ENCODE measurements around the gene LVRN.

LVRN gene

DNA sequence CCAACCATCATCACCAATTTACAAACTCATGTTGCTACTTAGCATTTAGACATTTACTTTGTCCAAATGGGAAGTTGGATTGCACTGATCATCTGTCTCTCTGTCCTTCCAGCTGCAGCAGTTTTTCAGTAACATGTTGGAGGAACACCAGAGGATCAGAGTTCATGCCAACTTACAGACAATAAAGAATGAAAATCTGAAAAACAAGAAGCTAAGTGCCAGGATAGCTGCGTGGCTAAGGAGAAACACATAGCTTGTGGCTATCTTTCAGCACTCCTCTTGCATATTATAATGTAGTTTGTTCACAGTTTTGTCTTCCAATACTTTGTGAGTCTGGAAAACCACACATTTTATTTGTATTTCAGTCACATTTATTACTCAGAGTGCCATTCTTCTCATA lies 63.6 kb downstream of the LVRN start:
- DNase-seq (ENCODE audit: low spot score) = no peak

DNA sequence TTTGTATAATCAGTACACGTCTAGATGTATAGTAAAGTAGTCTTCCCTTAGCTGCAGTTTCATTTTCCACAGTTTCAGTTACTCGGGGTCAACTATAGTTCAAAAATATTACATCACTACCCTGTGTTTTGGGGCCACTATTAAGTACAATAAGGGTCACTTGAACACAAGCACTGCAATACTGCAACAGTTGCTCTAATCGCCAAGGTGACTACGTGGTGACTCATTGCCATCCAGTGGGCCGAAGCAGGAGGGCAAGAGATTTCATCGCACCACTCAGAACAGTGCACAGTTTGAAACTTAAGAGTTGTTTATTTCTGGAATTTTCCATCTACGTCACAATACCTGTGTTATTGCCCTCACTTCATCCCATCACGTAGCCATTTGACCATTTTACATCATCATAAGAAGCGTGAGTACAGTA lies 69.8 kb downstream of the LVRN start, which contains the start of gene ARL14EPL:
ARL14EPL (plus strand) TSS at position 379 of the 424 bp plus-strand sequence. CDS start 18,994 bp downstream, outside the sequence.
- peak; percentile 21 for DNase-seq (ENCODE audit: low spot score)

DNA sequence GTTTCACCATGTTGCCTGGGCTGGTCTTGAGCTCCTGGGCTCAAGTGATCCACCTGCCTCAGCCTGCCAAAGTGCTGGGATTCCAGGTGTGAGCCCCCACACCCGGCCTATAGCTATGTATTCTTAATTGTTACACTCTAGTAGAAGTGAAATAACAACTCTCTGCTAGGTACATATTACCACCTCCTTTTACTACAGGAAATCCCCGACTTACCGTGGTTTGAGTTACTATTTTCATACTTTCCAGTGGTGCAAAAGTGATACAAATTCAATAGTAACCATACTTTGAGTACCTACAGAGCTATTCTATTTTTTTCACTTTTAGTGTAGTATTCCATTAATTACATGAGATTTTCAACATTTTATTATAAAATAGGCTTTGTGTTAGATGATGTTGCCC lies 70.7 kb downstream of the LVRN start:
- no peak for DNase-seq (ENCODE audit: low spot score)

DNA sequence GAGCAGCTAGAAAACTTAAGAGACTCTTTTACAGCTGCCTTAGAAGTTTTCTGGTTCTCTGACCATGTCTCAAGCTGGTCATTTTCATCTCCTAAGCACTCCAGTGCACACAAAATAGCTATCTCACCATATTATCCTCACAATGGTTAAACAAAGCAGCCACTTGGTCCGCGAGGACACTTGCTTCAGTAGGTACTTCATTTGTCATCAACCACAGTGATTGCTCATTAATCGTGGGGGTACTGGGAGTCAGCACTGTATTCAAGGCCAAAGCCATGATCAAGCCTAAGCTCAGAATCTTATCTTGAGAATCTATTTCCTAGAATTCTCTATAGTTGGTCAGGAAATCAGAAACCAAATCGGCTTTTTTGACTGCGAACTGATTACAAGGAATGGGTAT lies 72.8 kb downstream of the LVRN start:
- no peak for DNase-seq (ENCODE audit: low spot score)

DNA sequence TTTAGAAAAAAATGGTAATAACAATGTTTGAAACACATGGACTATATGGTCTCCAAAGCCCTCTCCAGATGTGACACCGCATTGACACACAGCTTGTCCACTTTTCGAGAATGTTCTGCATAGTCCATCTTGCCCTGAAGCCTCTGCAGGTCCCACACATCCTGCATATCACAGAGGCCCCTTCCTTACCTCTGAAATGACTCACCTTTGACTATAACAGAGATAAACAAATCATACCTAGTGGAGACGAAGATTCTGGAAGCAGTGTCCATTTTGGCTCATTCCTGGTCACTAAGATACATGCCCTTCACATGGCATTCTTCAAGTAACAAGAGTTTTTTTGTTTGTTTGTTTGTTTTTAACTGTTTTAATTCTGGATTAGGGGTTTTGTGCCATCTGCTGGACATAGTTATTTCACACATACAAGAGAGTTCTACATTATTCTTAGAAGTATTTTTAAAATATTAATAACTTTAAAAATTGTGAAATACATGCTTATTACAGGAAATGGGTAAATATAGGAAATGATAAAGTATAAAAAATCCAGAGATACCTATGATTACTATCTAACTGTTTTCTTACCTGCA lies 75.1 kb downstream of the LVRN start:
- DNase-seq (ENCODE audit: low spot score) = no peak

DNA sequence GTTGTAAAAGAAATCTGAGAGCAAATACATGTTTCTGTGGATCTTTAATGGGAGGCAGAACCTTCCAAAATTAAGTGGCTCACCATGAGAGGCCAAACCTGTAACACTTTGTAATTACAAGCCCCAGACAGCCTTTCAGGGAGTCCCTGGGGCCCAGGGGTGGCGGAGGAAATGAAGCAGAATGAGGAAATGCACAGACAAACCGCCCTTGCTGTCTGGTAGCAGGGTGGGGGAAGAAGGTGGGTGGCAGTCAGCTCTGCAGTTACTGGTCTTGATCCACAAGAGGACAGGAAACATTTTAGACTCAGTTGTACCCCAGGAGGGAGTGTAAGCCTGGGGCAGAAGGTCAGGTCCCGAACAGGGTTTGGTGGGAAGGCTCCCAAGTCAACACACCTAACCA lies 76.5 kb downstream of the LVRN start:
- peak; percentile 57 for DNase-seq (ENCODE audit: low spot score)

DNA sequence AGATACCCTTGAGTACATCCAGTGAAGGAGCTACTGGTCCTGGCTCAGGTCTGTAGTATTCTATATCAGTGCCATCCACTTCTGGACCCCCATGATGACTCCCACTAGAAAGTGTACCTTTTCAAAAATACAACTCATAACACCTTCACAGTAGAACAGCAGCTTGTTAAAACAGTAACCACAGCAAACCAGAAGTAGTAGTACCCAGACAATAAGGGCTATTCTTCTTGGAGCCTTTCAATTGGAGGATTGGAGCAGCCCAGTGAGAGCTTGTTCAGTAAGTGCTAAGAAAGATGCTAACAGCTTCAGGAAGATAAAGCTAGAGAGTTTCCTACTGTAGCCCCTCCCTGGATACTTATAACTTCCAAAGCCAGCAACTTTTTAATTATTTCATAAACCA lies 80.1 kb downstream of the LVRN start:
- DNase-seq (ENCODE audit: low spot score) = no peak

DNA sequence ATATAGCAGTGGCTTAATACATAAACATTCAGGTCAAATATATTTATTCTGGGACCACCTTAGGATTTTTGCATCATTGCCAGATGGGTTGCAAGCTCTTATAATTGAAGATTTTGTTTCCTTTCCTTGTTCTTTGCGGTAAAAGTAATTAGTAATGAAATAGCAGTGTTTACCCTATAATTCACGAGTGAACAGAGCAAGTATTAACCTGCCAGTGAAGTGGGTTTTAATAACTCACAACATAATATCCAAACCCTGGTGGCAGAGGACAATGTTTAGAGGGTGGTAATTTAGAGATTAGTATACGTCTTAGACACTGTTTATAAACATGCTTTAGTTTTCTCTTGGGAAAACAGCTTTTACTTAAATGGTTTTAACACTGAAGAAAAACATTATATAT lies 81.8 kb downstream of the LVRN start:
- no peak for DNase-seq (ENCODE audit: low spot score)

DNA sequence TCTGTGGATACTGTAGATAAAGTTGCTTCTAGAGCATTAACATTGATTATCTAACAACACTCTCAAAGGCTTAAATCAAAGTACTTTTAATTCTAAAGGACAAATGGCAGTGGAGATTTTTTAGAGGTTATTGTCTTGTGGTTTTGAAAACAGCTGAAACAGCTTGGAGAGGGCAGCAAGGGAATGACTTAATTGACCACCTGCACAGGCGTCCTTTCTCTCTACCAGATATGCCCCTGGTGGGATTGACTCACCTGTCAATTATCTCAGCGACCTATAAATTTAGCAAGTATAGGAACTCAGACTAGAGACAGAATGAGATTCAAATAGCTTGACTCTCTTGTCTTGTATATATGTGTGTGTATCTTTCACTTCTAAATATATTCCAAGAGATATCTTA lies 83.5 kb downstream of the LVRN start:
- DNase-seq (ENCODE audit: low spot score) = no peak

DNA sequence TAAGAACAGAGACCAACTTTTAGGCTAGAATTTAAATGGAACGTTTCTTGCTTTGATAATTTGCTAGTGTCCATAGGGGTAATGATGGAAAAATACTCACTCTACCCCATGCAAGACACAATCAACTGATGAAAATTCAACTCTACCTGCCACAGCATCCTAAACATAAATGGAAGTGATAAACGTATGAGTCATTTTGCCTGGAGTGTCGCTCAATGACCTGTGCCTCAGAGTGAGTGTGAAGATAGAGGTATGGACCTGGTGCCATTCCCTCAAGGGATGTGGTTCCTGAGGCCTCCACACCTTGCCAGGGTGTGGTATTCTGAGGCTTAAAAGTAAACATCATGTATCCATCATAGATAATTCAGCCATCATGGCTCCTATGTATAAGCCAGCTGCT lies 84.0 kb downstream of the LVRN start:
- no peak for DNase-seq (ENCODE audit: low spot score)

DNA sequence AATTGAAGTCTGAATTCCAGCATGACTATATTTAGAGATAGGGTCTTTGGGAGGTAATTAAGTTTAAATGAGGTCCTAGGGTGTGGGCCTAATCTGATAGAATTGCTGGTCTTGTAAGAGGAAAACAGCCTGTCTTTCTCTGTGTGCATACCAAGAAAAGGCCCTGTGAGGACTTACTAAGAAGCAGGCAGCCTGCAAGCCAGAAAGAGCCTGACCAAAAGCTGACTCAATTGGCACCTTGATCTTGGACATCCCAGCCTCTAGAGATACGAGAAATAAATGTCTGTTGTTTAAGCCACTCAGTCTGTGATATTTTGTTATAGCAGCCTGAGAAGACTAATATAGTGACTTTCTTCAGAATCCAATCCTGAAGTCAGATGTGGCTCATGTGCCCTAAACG lies 84.5 kb downstream of the LVRN start:
- DNase-seq (ENCODE audit: low spot score) = no peak

DNA sequence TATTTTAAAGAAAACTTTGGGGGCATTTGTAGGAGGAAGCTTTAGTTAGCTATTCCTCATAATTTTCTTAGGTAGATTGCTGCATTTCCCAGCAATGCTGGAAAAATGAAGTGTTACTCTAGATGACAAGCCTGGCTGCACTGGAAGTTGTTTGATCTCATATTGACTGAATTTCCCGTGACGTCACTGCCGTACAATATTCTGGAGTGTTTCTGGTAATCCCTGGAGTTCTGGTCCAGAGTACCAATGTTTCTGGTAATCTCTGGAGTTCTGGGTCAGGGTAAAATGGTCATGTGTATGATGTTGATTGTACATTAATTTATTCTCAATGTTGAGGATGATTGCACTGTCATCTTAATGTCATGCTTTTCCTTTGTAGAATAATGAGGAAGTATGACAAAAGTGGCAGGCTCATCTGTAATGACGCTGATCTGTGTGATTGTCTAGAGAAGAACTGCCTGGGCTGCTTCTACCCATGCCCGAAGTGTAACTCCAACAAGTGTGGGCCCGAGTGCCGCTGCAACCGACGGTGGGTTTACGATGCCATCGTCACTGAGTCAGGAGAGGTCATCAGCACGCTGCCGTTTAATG lies 96.2 kb downstream of the LVRN start:
- DNase-seq (ENCODE audit: low spot score) = no peak

DNA sequence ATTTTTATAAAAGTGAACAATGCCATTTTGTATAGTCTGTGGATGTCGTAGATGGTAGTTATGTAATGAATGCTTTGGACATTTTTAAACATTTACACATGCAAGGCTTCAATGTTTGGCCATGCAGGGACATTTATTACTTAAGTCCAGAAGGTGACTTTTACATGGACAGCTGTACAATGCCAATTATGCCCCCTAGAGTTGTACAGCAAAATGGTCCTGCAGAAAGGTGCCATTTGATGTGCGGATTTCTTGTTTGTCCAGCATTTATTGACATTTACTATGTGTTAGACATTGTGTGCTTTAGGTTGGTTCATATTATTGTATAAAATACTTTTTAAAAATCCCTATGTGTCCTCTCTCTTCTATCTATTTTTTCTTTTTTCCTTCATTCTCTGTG lies 100.1 kb downstream of the LVRN start:
- DNase-seq (ENCODE audit: low spot score) = no peak

DNA sequence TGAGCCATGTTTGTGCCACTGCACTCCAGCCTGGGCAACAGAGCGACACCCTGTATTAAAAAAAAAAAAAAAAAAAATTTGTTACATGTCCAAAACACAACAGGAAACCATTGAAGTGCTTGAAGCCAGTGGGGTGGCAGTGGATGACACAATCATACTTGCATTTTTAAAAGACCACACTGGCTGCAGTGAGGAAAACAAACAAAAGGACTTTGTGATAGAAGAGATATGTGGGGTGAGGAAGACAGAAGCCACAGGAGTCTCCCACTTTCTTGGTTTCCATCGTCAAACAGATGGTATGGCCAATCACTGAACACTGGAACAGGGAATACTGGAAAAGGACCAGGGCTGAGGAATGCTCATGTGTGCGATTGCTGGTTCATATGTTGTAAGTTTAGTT lies 101.7 kb downstream of the LVRN start:
- DNase-seq (ENCODE audit: low spot score) = no peak

DNA sequence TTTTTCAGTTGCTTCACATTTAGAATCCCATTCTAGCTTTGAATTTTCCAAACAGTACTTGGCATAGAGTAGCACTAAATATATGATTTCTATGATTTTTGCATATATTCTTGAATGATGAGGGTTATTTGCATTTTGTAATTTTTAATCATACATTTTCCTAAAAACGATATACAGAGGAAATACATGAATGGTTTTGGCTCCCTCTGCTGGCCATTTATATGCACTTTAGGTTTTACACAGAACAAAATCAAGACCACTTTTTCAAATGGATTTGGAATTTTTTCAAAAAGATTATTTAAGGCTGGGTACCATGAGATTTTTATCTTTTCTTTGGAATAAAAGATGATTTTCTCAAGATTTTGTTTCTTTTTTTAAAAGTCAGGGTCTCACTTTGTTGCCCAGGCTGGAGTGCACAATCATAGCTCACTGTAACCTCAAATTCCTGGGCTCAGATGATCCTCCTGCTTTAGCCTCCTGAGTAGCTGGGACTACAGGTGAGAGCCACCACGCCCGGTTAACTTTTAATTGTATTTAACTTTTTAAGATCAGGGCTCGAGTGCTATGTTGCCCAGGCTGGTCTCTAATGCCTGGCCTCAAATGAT lies 105.9 kb downstream of the LVRN start:
- DNase-seq (ENCODE audit: low spot score) = peak; percentile 48

DNA sequence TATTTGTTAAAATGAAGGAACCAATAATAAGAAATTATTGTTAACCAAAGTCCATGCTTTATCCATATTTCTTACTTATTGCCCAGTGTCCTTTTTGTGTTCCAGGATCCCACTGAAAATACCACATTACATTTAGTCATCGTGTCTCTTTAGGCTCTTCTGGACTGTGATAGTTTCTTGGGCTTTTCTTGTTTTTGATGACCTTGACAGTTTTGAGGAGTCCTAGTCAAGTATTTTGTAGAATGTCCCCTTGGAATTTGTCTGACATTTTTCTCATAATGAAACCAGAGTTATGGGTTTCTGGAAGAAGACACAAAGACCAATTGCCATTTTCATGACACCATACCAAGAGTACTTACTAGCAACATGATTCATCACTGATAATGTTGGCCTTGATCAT lies 108.9 kb downstream of the LVRN start:
- no peak for DNase-seq (ENCODE audit: low spot score)

DNA sequence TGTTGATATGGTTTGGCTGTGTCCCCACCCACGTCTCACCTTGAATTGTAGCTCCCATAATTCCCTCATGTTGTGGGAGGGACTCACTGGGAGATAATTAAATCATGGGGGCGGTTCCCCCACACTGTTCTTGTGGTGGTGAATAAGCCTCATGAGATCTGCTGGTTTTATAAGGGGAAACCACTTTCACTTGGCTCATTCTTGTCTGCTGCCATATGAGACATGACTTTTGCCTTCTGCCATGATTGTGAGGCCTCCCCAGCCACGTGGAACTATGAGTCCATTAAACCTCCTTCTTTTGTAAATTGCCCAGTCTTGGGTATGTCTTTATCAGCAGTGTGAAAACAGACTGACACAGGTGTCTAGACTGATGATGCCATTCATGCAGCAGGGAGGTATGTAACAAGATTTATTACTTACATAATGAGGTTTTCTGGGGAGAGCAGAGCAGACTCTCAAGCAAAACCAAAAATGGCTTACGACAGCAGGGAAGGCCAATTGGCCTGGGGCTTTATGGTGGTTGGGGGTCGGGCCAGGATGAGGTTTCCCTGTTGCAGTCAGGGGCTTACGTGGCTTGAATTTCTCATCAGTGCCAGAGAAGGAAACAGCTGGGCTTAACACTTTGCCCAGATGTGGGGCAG lies 113.0 kb downstream of the LVRN start:
- DNase-seq (ENCODE audit: low spot score) = peak; percentile 27

DNA sequence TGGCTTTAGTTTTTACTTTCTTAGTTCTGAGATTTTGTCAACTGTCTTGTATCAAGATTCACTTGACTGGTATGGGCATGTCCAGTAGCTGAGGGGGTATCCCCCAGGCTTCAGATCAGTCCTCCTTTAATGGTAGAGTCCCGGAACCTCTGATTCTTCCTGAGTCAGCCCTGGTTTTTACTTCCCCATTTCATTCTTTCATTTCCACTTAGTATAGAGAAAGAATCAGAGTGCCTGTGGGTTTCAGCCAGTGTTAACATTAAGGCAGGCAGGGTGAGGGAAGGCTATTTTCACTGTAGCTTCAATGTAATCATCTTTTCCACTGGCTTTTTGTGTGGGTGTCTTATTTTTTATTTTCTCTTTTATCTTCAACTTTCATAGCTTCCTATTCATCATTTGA lies 114.2 kb downstream of the LVRN start:
- peak; percentile 65 for DNase-seq (ENCODE audit: low spot score)

All from germinal center (tissue), 1 donor.